SU-DHL-6 (cell line): Measurements from ENCODE around the gene ZBTB17.

Experiments
- EZH2phosphoT487 ChIP-seq: fragments of 200-600 bp; sonication (generic), shearing (Covaris generic); conservative IDR thresholded peaks from 2 replicates; pipeline ENCODE4 v1.6.1; 2018; ENCODE audit warnings: mild to moderate bottlenecking, antibody characterized with exemption, low read length, moderate library complexity, mixed read lengths
- TF ChIP-seq, protein P1 (sequence below): fragments of 200-600 bp; sonication (generic); IDR thresholded peaks from one replicate; pipeline ENCODE4 v1.5.1; 2017; ENCODE audit warnings: antibody characterized with exemption, mild to moderate bottlenecking, low read length, moderate library complexity; ENCODE audit not compliant: insufficient read depth, poor library complexity, severe bottlenecking

DNA sequence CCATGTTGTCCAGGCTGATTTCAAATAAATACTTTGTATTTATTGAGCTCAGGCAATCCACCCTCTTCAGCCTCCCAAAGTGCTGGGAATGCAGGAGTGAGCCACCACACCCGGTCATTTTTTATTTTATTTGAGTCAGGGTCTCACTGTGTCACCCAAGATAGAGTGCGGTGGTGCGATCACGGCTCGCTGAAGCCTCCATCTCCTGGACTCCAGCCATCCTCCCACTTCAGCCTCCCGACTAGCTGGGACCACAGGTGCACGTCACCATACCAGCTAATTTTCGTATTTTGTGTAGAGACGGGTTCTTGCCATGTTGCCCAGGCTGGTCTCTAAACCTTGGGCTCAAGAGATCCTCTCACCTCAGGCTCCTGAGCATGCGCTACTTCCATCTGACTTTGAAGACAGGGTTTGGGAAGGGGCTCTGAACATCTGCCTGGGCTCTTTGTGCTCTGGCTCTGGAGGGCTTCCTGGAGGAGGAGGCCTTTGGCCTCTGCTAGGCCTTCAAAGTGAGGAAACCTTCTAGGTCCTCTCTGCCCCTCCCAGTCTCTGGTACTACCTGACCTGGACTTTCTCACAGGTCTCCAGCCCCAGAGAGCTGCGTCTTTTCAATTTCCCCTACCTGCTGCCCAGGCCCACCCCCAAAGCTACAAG is 36.2 kb upstream of the ZBTB17 start:
- TF ChIP-seq, protein P1, sequence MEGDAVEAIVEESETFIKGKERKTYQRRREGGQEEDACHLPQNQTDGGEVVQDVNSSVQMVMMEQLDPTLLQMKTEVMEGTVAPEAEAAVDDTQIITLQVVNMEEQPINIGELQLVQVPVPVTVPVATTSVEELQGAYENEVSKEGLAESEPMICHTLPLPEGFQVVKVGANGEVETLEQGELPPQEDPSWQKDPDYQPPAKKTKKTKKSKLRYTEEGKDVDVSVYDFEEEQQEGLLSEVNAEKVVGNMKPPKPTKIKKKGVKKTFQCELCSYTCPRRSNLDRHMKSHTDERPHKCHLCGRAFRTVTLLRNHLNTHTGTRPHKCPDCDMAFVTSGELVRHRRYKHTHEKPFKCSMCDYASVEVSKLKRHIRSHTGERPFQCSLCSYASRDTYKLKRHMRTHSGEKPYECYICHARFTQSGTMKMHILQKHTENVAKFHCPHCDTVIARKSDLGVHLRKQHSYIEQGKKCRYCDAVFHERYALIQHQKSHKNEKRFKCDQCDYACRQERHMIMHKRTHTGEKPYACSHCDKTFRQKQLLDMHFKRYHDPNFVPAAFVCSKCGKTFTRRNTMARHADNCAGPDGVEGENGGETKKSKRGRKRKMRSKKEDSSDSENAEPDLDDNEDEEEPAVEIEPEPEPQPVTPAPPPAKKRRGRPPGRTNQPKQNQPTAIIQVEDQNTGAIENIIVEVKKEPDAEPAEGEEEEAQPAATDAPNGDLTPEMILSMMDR = no peak
- no peak for TF ChIP-seq EZH2phosphoT487
